Liver (tissue), 3 donors: ENCODE data around the gene RAB31.

Source experiments
- FOXA2 ChIP-seq: IDR thresholded peaks from 2 replicates; pipeline ENCODE4 v1.6.1; 2016; ENCODE audit warnings: antibody characterized with exemption
- GABPA ChIP-seq, 2 donors: IDR thresholded peaks in 1 of 2; conservative IDR thresholded peaks in 1 of 2; 2 replicates each; pipeline ENCODE4 v1.6.1; 2016; ENCODE audit warnings: antibody characterized with exemption in 2 of 2, mild to moderate bottlenecking in 1 of 2, moderate library complexity in 1 of 2
- HNF4A ChIP-seq, 2 donors: conservative IDR thresholded peaks; 2 replicates each; pipeline ENCODE4 v1.6.1; 2016; ENCODE audit warnings: antibody characterized with exemption in 2 of 2, mild to moderate bottlenecking in 2 of 2
- RAD21 ChIP-seq, 2 donors: IDR thresholded peaks; 2 replicates each; pipeline ENCODE4 v1.6.1; 2016; ENCODE audit warnings: antibody characterized with exemption in 2 of 2, mild to moderate bottlenecking in 2 of 2
- RXRA ChIP-seq, 2 donors: IDR thresholded peaks; 2 replicates each; pipeline ENCODE4 v1.6.1; 2017 to 2018; ENCODE audit warnings: antibody characterized with exemption in 2 of 2, mild to moderate bottlenecking in 1 of 2
- TF ChIP-seq, protein P1 (sequence below): fragments of 150-350 bp; IDR thresholded peaks from 2 replicates; pipeline ENCODE4 v1.5.1; 2017; ENCODE audit warnings: improper control_type of control experiment, low read depth, low read length; ENCODE audit not compliant: missing input control
- TF ChIP-seq, protein P2 (sequence below): IDR thresholded peaks from 2 replicates; pipeline ENCODE4 v1.6.1; 2016; ENCODE audit warnings: antibody characterized with exemption
- donor health status: healthy.
- donor health status: healthy.

DNA sequence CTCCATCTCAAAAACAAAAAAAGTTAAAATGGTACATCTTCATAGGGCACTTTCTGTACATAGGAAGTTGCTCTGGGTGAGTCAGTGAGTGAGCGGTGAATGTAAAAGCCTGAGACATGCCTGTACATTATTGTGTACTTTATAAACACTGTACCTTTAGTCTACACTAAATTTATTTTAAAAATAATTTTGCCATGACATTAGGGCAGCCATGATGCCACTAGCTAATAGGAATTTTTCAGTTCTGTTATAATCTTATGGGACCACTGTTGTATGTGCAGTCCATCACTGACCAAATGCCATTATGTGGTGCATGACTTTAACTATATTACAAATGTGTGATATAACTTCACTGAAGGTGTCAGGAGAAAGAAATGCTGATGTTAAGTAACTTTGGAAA, 166.6 kb downstream of the RAB31 start:
- TF ChIP-seq, protein P1, sequence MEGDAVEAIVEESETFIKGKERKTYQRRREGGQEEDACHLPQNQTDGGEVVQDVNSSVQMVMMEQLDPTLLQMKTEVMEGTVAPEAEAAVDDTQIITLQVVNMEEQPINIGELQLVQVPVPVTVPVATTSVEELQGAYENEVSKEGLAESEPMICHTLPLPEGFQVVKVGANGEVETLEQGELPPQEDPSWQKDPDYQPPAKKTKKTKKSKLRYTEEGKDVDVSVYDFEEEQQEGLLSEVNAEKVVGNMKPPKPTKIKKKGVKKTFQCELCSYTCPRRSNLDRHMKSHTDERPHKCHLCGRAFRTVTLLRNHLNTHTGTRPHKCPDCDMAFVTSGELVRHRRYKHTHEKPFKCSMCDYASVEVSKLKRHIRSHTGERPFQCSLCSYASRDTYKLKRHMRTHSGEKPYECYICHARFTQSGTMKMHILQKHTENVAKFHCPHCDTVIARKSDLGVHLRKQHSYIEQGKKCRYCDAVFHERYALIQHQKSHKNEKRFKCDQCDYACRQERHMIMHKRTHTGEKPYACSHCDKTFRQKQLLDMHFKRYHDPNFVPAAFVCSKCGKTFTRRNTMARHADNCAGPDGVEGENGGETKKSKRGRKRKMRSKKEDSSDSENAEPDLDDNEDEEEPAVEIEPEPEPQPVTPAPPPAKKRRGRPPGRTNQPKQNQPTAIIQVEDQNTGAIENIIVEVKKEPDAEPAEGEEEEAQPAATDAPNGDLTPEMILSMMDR: no peak
- no peak for TF ChIP-seq FOXA2
- TF ChIP-seq, protein P2, sequence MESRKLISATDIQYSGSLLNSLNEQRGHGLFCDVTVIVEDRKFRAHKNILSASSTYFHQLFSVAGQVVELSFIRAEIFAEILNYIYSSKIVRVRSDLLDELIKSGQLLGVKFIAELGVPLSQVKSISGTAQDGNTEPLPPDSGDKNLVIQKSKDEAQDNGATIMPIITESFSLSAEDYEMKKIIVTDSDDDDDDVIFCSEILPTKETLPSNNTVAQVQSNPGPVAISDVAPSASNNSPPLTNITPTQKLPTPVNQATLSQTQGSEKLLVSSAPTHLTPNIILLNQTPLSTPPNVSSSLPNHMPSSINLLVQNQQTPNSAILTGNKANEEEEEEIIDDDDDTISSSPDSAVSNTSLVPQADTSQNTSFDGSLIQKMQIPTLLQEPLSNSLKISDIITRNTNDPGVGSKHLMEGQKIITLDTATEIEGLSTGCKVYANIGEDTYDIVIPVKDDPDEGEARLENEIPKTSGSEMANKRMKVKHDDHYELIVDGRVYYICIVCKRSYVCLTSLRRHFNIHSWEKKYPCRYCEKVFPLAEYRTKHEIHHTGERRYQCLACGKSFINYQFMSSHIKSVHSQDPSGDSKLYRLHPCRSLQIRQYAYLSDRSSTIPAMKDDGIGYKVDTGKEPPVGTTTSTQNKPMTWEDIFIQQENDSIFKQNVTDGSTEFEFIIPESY: no peak
- TF ChIP-seq HNF4A (conservative IDR thresholded peaks at IDR 0.05): no peak
- TF ChIP-seq RAD21 (IDR thresholded peaks at IDR 0.05): no peak
- no peak for TF ChIP-seq GABPA (IDR thresholded peaks at IDR 0.05 in 1 of 2, conservative IDR thresholded peaks at IDR 0.05 in 1 of 2)
- TF ChIP-seq RXRA (IDR thresholded peaks at IDR 0.05): no peak
